ENCODE results near the gene POLR3GL. TPM values are rescaled to one million over a fixed set of nuclear protein-coding genes. Genes with fewer than 3 reads are reported as not detected.
"Not testable (repeated sequence)": the region's sequence is repeated elsewhere in the genome, so short reads cannot be mapped to it uniquely, and the experiment has no call there.

The POLR3GL gene
- total RNA-seq, 1 donor from 2014 or later, result 49.2 TPM

GRCh38 chr1:145999321-146000024, 35.0 kb downstream of the POLR3GL start:
- DNase-seq (peak; percentile 64), ATAC-seq (ENCODE audit: poor library complexity) (peak; percentile 58)
- intact Hi-C loops (cut with DNase I), result no loop called here

GRCh38 chr1:146001709-146002108, 37.2 kb downstream of the POLR3GL start:
- no peak for ATAC-seq (ENCODE audit: poor library complexity)
- no peak for DNase-seq
- intact Hi-C loops (cut with DNase I), result no loop called here

GRCh38 chr1:146007489-146008133, 43.1 kb downstream of the POLR3GL start:
- intact Hi-C loops (cut with DNase I), result loop anchor here (2.0 kb wide), 1 partner anchor 31 kb away; no protein-coding TSS in a partner anchor
- DNase-seq, result no peak
- peak; percentile 27 for ATAC-seq (ENCODE audit: poor library complexity)

GRCh38 chr1:146010126-146010738, 45.7 kb downstream of the POLR3GL start:
- no peak for ATAC-seq (ENCODE audit: poor library complexity)
- no peak for DNase-seq
- intact Hi-C loops (cut with DNase I), result loop anchor here (5.0 kb wide), 1 partner anchor 163 kb away; the partner anchor contains the start of gene NUDT17

- intact Hi-C loops (cut with DNase I), result loop anchor here (2.0 to 5.0 kb wide), 2 partner anchors 120 to 166 kb away; partner anchors contain the start of gene NUDT17
- DNase-seq, result no peak
These were observed 48.4 kb downstream of the POLR3GL start for GRCh38 chr1:146012703-146013558.

GRCh38 chr1:146013559-146013922, 49.1 kb downstream of the POLR3GL start:
- DNase-seq (no peak), ATAC-seq (ENCODE audit: poor library complexity) (no peak)
- intact Hi-C loops (cut with DNase I), result loop anchor here (2.0 to 5.0 kb wide), 2 partner anchors 121 to 166 kb away; partner anchors contain the start of gene NUDT17

More at GRCh38 chr1:146012703-146013558, 48.4 kb downstream of the POLR3GL start:
- peak; percentile 44 for ATAC-seq (ENCODE audit: poor library complexity)

- DNase-seq (no peak), ATAC-seq (ENCODE audit: poor library complexity) (no peak)
- intact Hi-C loops (cut with DNase I), result no loop called here
These were observed 52.4 kb downstream of the POLR3GL start for GRCh38 chr1:146016891-146017290.

GRCh38 chr1:146019231-146020057, 55.0 kb downstream of the POLR3GL start:
- intact Hi-C loops (cut with DNase I), result no loop called here
- DNase-seq (no peak), ATAC-seq (ENCODE audit: poor library complexity) (peak; percentile 6)

- no peak for DNase-seq
- intact Hi-C loops (cut with DNase I), result no loop called here
- ATAC-seq (ENCODE audit: poor library complexity), result no peak
These were observed 55.9 kb downstream of the POLR3GL start for GRCh38 chr1:146020058-146021049.

GRCh38 chr1:146021050-146021445, 56.6 kb downstream of the POLR3GL start:
- intact Hi-C loops (cut with DNase I), result no loop called here
- DNase-seq (no peak), ATAC-seq (ENCODE audit: poor library complexity) (peak; percentile 45)

- intact Hi-C loops (cut with DNase I), result no loop called here
- DNase-seq (no peak), ATAC-seq (ENCODE audit: poor library complexity) (peak; percentile 72)
These were observed 57.3 kb downstream of the POLR3GL start, which contains the start of gene HJV for GRCh38 chr1:146021622-146022402. Gene HJV, minus strand, starts transcription at chr1:146021735. Its CDS starts 1,504 bp downstream, at chr1:146020231.

GRCh38 chr1:146022403-146023127, 58.1 kb downstream of the POLR3GL start:
- DNase-seq (no peak), ATAC-seq (ENCODE audit: poor library complexity) (no peak)
- intact Hi-C loops (cut with DNase I), result no loop called here

- ATAC-seq (ENCODE audit: poor library complexity); intact Hi-C loops (cut with DNase I); DNase-seq: not testable (repeated sequence)
These were observed 61.5 kb downstream of the POLR3GL start for GRCh38 chr1:146025787-146026495.

- ATAC-seq (ENCODE audit: poor library complexity); intact Hi-C loops (cut with DNase I); DNase-seq: not testable (repeated sequence)
These were observed 62.2 kb downstream of the POLR3GL start for GRCh38 chr1:146026650-146027049.

All from Right ventricle myocardium superior (tissue), 1 donor.